ENCODE measurements around the gene CBLC.

The CBLC gene

DNA sequence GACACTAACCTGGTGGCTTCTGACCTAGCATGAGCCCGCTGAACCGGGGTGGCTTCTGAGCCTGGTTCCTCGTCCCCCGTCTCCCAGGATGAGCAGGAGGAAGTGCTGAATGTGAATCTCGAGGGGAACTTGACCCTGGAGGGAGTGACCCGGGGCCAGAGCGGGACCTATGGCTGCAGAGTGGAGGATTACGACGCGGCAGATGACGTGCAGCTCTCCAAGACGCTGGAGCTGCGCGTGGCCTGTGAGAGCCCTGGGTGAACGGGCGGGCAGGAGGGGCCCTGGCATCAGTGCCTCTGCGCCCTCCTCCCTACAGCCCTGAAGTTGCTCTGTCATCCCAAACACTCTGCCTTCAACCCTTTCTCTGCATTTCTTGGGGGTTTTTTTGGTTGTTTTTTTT lies 36.8 kb downstream of the CBLC start:
- DNase-seq = no peak
- no peaks in the 10 kb centered on the region for H3K36me3 ChIP-seq (replicated peaks; ENCODE audit: insufficient read depth, low read length)
- no peak overlapping the region for H3K4me2 ChIP-seq (ENCODE audit: low read depth, low read length)
- no peak overlapping the region for H3K27ac ChIP-seq (ENCODE audit: low read length)
- TF ChIP-seq, protein P1, sequence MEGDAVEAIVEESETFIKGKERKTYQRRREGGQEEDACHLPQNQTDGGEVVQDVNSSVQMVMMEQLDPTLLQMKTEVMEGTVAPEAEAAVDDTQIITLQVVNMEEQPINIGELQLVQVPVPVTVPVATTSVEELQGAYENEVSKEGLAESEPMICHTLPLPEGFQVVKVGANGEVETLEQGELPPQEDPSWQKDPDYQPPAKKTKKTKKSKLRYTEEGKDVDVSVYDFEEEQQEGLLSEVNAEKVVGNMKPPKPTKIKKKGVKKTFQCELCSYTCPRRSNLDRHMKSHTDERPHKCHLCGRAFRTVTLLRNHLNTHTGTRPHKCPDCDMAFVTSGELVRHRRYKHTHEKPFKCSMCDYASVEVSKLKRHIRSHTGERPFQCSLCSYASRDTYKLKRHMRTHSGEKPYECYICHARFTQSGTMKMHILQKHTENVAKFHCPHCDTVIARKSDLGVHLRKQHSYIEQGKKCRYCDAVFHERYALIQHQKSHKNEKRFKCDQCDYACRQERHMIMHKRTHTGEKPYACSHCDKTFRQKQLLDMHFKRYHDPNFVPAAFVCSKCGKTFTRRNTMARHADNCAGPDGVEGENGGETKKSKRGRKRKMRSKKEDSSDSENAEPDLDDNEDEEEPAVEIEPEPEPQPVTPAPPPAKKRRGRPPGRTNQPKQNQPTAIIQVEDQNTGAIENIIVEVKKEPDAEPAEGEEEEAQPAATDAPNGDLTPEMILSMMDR (IDR thresholded peaks at IDR 0.05; ENCODE audit: low read length) = no peak
- no peaks in the 10 kb centered on the region for H3F3A ChIP-seq (ENCODE audit: insufficient read depth, low read length)
- no peaks in the 10 kb centered on the region for H4K20me1 ChIP-seq (ENCODE audit: insufficient read depth, low read length)
- H3K4me3 ChIP-seq (ENCODE audit: low read length) = no peak overlapping the region
- H3K9me2 ChIP-seq (replicated peaks; ENCODE audit: insufficient read depth, low read length) = no peaks in the 10 kb centered on the region
- H3K79me2 ChIP-seq (ENCODE audit: low read length) = no peaks in the 10 kb centered on the region
- no peak overlapping the region for H3K9ac ChIP-seq (ENCODE audit: low read length)
- H3K27me3 ChIP-seq (replicated peaks; ENCODE audit: insufficient read depth, low read length) = peaks cover 72% of the 10 kb centered on the region
- no peaks in the 10 kb centered on the region for H3K4me1 ChIP-seq (ENCODE audit: low read length)
- H3K9me3 ChIP-seq (replicated peaks; ENCODE audit: insufficient read depth, low read length) = no peaks in the 10 kb centered on the region
- H2AFZ ChIP-seq (ENCODE audit: low read length) = no peak overlapping the region

DNA sequence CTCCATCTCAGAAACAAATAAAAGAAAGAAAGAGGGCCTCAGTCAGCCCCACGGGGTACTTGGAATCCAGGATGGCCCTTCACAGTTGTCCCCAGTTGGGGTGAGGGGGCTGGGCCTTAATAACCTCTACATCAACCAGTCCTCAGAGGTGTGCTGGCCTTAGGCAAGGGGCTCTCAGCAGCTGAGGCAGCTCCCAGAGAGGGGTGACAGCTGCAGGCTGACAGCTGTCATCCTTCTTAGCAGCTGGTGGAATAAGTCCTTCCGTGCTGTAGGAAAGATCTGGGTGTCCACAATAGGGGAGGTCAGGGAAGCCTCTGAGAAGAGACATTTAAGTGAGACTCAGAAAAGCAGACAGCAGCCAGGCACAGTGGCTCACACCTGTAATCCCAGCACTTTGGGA lies 38.6 kb downstream of the CBLC start:
- H2AFZ ChIP-seq (ENCODE audit: low read length) = no peak overlapping the region
- H3K4me1 ChIP-seq (ENCODE audit: low read length) = no peaks in the 10 kb centered on the region
- H3F3A ChIP-seq (ENCODE audit: insufficient read depth, low read length) = no peaks in the 10 kb centered on the region
- no peaks in the 10 kb centered on the region for H3K9me3 ChIP-seq (replicated peaks; ENCODE audit: insufficient read depth, low read length)
- H3K9ac ChIP-seq (ENCODE audit: low read length) = no peak overlapping the region
- H3K27ac ChIP-seq (ENCODE audit: low read length) = no peak overlapping the region
- no peaks in the 10 kb centered on the region for H3K79me2 ChIP-seq (ENCODE audit: low read length)
- no peaks in the 10 kb centered on the region for H3K9me2 ChIP-seq (replicated peaks; ENCODE audit: insufficient read depth, low read length)
- H3K36me3 ChIP-seq (replicated peaks; ENCODE audit: insufficient read depth, low read length) = no peaks in the 10 kb centered on the region
- no peaks in the 10 kb centered on the region for H4K20me1 ChIP-seq (ENCODE audit: insufficient read depth, low read length)
- no peak overlapping the region for H3K4me2 ChIP-seq (ENCODE audit: low read depth, low read length)
- DNase-seq = no peak
- no peak for TF ChIP-seq EZH2phosphoT487 (IDR thresholded peaks at IDR 0.05; ENCODE audit: low read length)
- no peak for TF ChIP-seq EZH2 (optimal IDR thresholded peaks at IDR 0.05; ENCODE audit: low read depth, low read length)
- TF ChIP-seq, protein P1 (IDR thresholded peaks at IDR 0.05; ENCODE audit: low read length) = no peak
- no peak overlapping the region for H3K4me3 ChIP-seq (ENCODE audit: low read length)
- peaks cover 71% of the 10 kb centered on the region for H3K27me3 ChIP-seq (replicated peaks; ENCODE audit: insufficient read depth, low read length)

DNA sequence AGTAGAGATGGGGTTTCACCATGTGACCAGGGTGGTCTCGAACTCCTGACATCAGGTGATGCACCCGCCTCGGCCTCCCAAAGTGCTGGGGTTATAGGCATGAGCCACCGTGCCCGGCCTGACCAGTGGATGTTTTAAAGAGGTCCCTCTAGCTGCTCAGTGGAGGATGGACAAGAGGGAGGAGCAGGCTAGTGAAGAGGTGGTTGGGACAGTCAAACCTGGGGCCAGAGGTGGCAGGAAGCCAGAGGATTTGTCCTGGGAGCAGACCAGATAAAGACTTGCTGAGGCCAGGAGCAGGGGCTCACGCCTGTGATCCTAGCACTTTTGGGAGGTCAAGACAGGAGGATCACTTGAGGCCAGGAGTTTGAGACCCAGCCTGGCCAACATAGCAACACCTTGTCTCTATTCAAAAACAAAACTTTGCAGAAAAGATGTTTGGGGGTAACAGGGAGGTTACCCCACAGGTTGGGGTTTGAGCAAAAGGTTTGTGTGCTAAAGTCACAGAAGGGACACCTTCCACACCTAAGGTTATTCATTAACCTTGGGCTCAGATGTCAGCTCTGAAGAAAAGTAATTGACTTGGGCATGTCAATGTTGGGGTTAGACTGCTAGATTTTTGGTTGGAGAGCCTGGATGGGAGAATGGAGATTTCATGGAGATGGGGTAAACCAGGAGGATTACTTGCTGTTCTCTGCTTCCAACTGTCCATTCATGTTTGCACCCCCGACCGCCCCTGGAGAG lies 40.2 kb downstream of the CBLC start:
- H4K20me1 ChIP-seq (ENCODE audit: insufficient read depth, low read length) = no peaks in the 10 kb centered on the region
- no peak overlapping the region for H3K9ac ChIP-seq (ENCODE audit: low read length)
- H2AFZ ChIP-seq (ENCODE audit: low read length) = no peak overlapping the region
- H3K4me2 ChIP-seq (ENCODE audit: low read depth, low read length) = no peak overlapping the region
- no peak for TF ChIP-seq EZH2 (optimal IDR thresholded peaks at IDR 0.05; ENCODE audit: low read depth, low read length)
- TF ChIP-seq, protein P1 (IDR thresholded peaks at IDR 0.05; ENCODE audit: low read length) = no peak
- no peak for TF ChIP-seq EZH2phosphoT487 (IDR thresholded peaks at IDR 0.05; ENCODE audit: low read length)
- H3K4me1 ChIP-seq (ENCODE audit: low read length) = no peaks in the 10 kb centered on the region
- H3K79me2 ChIP-seq (ENCODE audit: low read length) = no peaks in the 10 kb centered on the region
- H3K27ac ChIP-seq (ENCODE audit: low read length) = no peak overlapping the region
- DNase-seq = no peak
- H3K9me3 ChIP-seq (replicated peaks; ENCODE audit: insufficient read depth, low read length) = no peaks in the 10 kb centered on the region
- H3K36me3 ChIP-seq (replicated peaks; ENCODE audit: insufficient read depth, low read length) = no peaks in the 10 kb centered on the region
- no peaks in the 10 kb centered on the region for H3F3A ChIP-seq (ENCODE audit: insufficient read depth, low read length)
- H3K4me3 ChIP-seq (ENCODE audit: low read length) = no peak overlapping the region
- H3K9me2 ChIP-seq (replicated peaks; ENCODE audit: insufficient read depth, low read length) = no peaks in the 10 kb centered on the region
- peaks cover 80% of the 10 kb centered on the region for H3K27me3 ChIP-seq (replicated peaks; ENCODE audit: insufficient read depth, low read length)

All from MM.1S (cell line).